B cell (primary cell): ENCODE measurements around the gene CFH. TPM values are rescaled to one million over a fixed set of nuclear protein-coding genes. Genes with fewer than 3 reads are reported as not detected.
"Not testable (repeated sequence)": the region's sequence is repeated elsewhere in the genome, so short reads cannot be mapped to it uniquely, and the experiment has no call there.

Source experiments
- ATAC-seq: fragments of 200-7000 bp; cut with Tn5 transposase; one replicate; pipeline ENCODE4 v1.10.0; 2021; ENCODE audit warnings: low read depth, mild to moderate bottlenecking, moderate number of reproducible peaks, moderate library complexity
- CTCF ChIA-PET: fragments of 350-600 bp; sonication (Branson Sonifier 250); formaldehyde crosslinking; loops from one replicate; lab custom pipeline; 2021; ENCODE audit warnings: antibody characterized with exemption, inconsistent platforms; lab: Charles Lee
- POLR2A ChIA-PET: fragments of 350-600 bp; sonication (Branson Sonifier 250); formaldehyde crosslinking; loops from one replicate; lab custom pipeline; 2021; ENCODE audit warnings: antibody characterized with exemption; lab: Charles Lee
- DNase-seq: peaks from one replicate; pipeline ENCODE4 v3.0.0; 2013
- H2AFZ ChIP-seq: 2 replicates; pipeline ENCODE4 v1.6.1; 2012; ENCODE audit warnings: mild to moderate bottlenecking, low read depth, low read length; ENCODE audit not compliant: insufficient read depth, poor library complexity, severe bottlenecking
- H3K27ac ChIP-seq, 2 donors: 1 replicate in 1 of 2; 2 replicates in 1 of 2; pipeline ENCODE4 v1.5.1; 2012 to 2013; ENCODE audit warnings: low read length in 2 of 2, mild to moderate bottlenecking in 2 of 2, moderate library complexity in 1 of 2
- H3K27me3 ChIP-seq, 4 experiments: fragments of 200-600 bp in 1 of 4; sonication (generic) in 1 of 4; replicated peaks in 1 of 4; 1 replicate in 2 of 4; 2 replicates in 2 of 4; pipeline versions ENCODE4 v1.6.1 to v1.7.0; 2013 to 2016; ENCODE audit warnings: low read length in 3 of 4, mild to moderate bottlenecking in 2 of 4, mixed read lengths in 1 of 4, moderate library complexity in 1 of 4; ENCODE audit not compliant: insufficient read depth in 4 of 4, control insufficient read depth in 3 of 4; ENCODE audit errors: control extremely low read depth in 1 of 4
- H3K36me3 ChIP-seq, 2 experiments: replicated peaks in 1 of 2; 1 replicate in 1 of 2; 2 replicates in 1 of 2; pipeline versions ENCODE4 v1.6.1 to v1.7.1; 2013; ENCODE audit warnings: low read length in 1 of 2; ENCODE audit not compliant: insufficient read depth in 2 of 2, control insufficient read depth in 1 of 2; ENCODE audit errors: control extremely low read depth in 1 of 2, extremely low read depth in 1 of 2
- H3K4me1 ChIP-seq, 2 donors: fragments of 200-600 bp in 1 of 2; sonication (generic) in 1 of 2; 1 replicate in 1 of 2; 2 replicates in 1 of 2; pipeline versions ENCODE4 v1.5.1 to v1.6.1; 2013 to 2017; ENCODE audit warnings: low read length in 2 of 2; ENCODE audit not compliant: control insufficient read depth in 2 of 2, insufficient read depth in 2 of 2
- H3K4me2 ChIP-seq: replicated peaks from 2 replicates; pipeline ENCODE3; 2012; ENCODE audit warnings: mild to moderate bottlenecking, low read depth, low read length; ENCODE audit not compliant: poor library complexity, severe bottlenecking
- H3K4me3 ChIP-seq, 5 experiments: fragments of 200-600 bp in 1 of 5; sonication (generic) in 1 of 5; 1 replicate in 3 of 5; 2 replicates in 2 of 5; pipeline versions ENCODE4 v1.5.1 to v1.7.0; 2011 to 2016; ENCODE audit warnings: low read length in 4 of 5, mild to moderate bottlenecking in 4 of 5, low read depth in 2 of 5, control low read depth in 1 of 5, moderate library complexity in 1 of 5; ENCODE audit not compliant: insufficient read depth in 1 of 5; ENCODE audit errors: control extremely low read depth in 1 of 5, extremely low read depth in 1 of 5
- H3K79me2 ChIP-seq: fragments of 200-600 bp; sonication (generic); one replicate; pipeline ENCODE4 v1.6.0; 2016; ENCODE audit warnings: low read length; ENCODE audit not compliant: control insufficient read depth, insufficient read depth
- H3K9ac ChIP-seq: fragments of 200-600 bp; sonication (generic); 2 replicates; pipeline ENCODE4 v1.6.1; 2017; ENCODE audit warnings: mild to moderate bottlenecking, low read length, moderate library complexity
- H3K9me3 ChIP-seq, 3 donors: one replicate each; pipeline versions ENCODE4 v1.6.1 to v1.7.1; 2013; ENCODE audit warnings: low read length in 2 of 3; ENCODE audit not compliant: control insufficient read depth in 2 of 3, insufficient read depth in 1 of 3; ENCODE audit errors: control extremely low read depth in 1 of 3
- H4K20me1 ChIP-seq: 2 replicates; pipeline ENCODE4 v1.6.0; 2012; ENCODE audit warnings: mild to moderate bottlenecking, low read length; ENCODE audit not compliant: insufficient read depth, control insufficient read depth, poor library complexity, severe bottlenecking
- H3K27ac Mint-ChIP-seq: one replicate; pipeline ENCODE4 v1.8.0; 2021; ENCODE audit warnings: mixed read lengths
- H3K27me3 Mint-ChIP-seq: one replicate; pipeline ENCODE4 v1.8.0; 2021; ENCODE audit warnings: mixed read lengths
- H3K4me1 Mint-ChIP-seq: one replicate; pipeline ENCODE4 v1.8.0; 2021; ENCODE audit warnings: mixed read lengths
- H3K4me3 Mint-ChIP-seq: one replicate; pipeline ENCODE4 v1.8.0; 2021; ENCODE audit warnings: mixed read lengths
- H3K9me3 Mint-ChIP-seq: one replicate; pipeline ENCODE4 v1.8.0; 2022; ENCODE audit warnings: mixed read lengths; ENCODE audit not compliant: insufficient read depth
- WGBS: methylation state at CpG from one replicate; pipeline ENCODE4 v1.1.5; 2013; ENCODE audit warnings: missing lambda C conversion rate; ENCODE audit not compliant: insufficient coverage; 5-methylcytosine and 5-hydroxymethylcytosine counted together
- intact Hi-C: fragments of 100-400 bp; cut with micrococcal nuclease; formaldehyde crosslinking; loops from one replicate; pipeline ENCODE4 v1.10.0; 2022
- polyA plus RNA-seq: library from polyadenylated mRNA; depleted of rRNA; stranded (reverse); fragments of >200 nt; gene quantifications from 2 replicates; pipeline ENCODE4 v1.2.3, GENCODE V29; 2012
- total RNA-seq, 2 donors: library from RNA; stranded (reverse); fragments of 120-200 nt in 1 of 2; gene quantifications; 1 replicate in 1 of 2; 2 replicates in 1 of 2; pipeline versions ENCODE4 v1.2.3 to v1.2.4, GENCODE V29; 2013 to 2022

CFH gene
- total and polyA plus RNA-seq, 2 donors (not counting 1 experiment from before 2014, with no cell fraction given), result not detected

DNA sequence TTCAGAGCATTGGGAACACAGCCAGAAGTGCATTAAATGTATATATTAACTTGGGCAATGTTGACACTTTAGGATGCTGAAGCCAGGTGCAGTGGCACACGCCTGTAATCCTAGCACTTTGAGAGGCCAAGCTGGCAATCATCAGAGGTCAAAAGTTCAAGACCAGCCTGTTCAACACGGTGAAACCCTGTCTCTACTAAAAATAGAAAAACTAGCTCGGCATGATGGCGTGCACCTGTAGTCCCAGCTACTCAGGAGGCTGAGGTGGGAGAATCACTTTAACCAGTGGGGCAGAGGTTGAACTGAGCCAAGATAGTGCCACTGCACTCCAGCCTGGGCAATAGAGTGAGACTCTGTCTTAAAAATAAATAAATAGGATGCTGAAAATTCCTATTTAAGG lies 142.3 kb downstream of the CFH start:
- H3K27me3 ChIP-seq, H3K4me1 ChIP-seq, CTCF ChIA-PET, ATAC-seq, H3K9me3 ChIP-seq, H3K36me3 ChIP-seq, H2AFZ ChIP-seq, H4K20me1 ChIP-seq, H3K9me3 Mint-ChIP-seq, DNase-seq, H3K27ac ChIP-seq, intact Hi-C loops, H3K79me2 ChIP-seq, H3K4me3 ChIP-seq, H3K4me2 ChIP-seq, H3K9ac ChIP-seq, H3K4me3 Mint-ChIP-seq, H3K27me3 Mint-ChIP-seq, POLR2A ChIA-PET, H3K4me1 Mint-ChIP-seq, H3K27ac Mint-ChIP-seq: not testable (repeated sequence)
- 80% methylated on average over 1 of the region's 4 CpGs for WGBS

Other genes with a start within 250 kb of the CFH start
- gene KCNT2, start 43.6 kb upstream of the CFH start, total RNA-seq, result not detected in 2 replicates
- not detected in 2 replicates for gene KCNT2, start 43.6 kb upstream of the CFH start, polyA plus RNA-seq
- not detected in 2 replicates for gene CFHR3, start 122.8 kb downstream of the CFH start, total RNA-seq
- not detected in 2 replicates for gene CFHR3, start 122.8 kb downstream of the CFH start, polyA plus RNA-seq
- gene CFHR1, start 167.7 kb downstream of the CFH start, total RNA-seq, result not detected in 2 replicates
- gene CFHR1, start 167.7 kb downstream of the CFH start, polyA plus RNA-seq, result not detected in 2 replicates
- gene CFHR4, start 236.0 kb downstream of the CFH start, total RNA-seq, result not detected in 2 replicates
- not detected in 2 replicates for gene CFHR4, start 236.0 kb downstream of the CFH start, polyA plus RNA-seq